Measurements from ENCODE around the gene CIAO2B.
"Not testable (repeated sequence)": the region's sequence is repeated elsewhere in the genome, so short reads cannot be mapped to it uniquely, and the experiment has no call there.

Gene CIAO2B

GRCh38 chr16:66903544-66904427 is 30.4 kb downstream of the CIAO2B start:
- DNase-seq (ENCODE audit: low read depth) = no peak

- no peak for DNase-seq (ENCODE audit: low read depth)
These were observed 31.3 kb downstream of the CIAO2B start for GRCh38 chr16:66902648-66903543.

- DNase-seq (ENCODE audit: low read depth) = no peak
These were observed 32.6 kb downstream of the CIAO2B start for GRCh38 chr16:66901626-66902025.

- no peak for DNase-seq (ENCODE audit: low read depth)
These were observed 33.3 kb downstream of the CIAO2B start for GRCh38 chr16:66900721-66901441.

- DNase-seq (ENCODE audit: low read depth) = no peak
These were observed 34.1 kb downstream of the CIAO2B start for GRCh38 chr16:66899945-66900710.

- no peak for DNase-seq (ENCODE audit: low read depth)
These were observed 34.8 kb downstream of the CIAO2B start for GRCh38 chr16:66899310-66899944.

GRCh38 chr16:66898933-66899309 is 35.3 kb downstream of the CIAO2B start:
- DNase-seq (ENCODE audit: low read depth) = no peak

GRCh38 chr16:66898207-66898606 is 36.0 kb downstream of the CIAO2B start:
- no peak for DNase-seq (ENCODE audit: low read depth)

GRCh38 chr16:66896682-66897081 is 37.5 kb downstream of the CIAO2B start:
- not testable (repeated sequence) for DNase-seq (ENCODE audit: low read depth)

- DNase-seq (ENCODE audit: low read depth) = no peak
These were observed 38.2 kb downstream of the CIAO2B start for GRCh38 chr16:66895999-66896398.

GRCh38 chr16:66895689-66895979 is 38.6 kb downstream of the CIAO2B start:
- DNase-seq (ENCODE audit: low read depth) = no peak

- DNase-seq (ENCODE audit: low read depth) = peak; percentile 35
These were observed 39.1 kb downstream of the CIAO2B start for GRCh38 chr16:66894948-66895688.

- no peak for DNase-seq (ENCODE audit: low read depth)
These were observed 40.1 kb downstream of the CIAO2B start for GRCh38 chr16:66894055-66894454.

GRCh38 chr16:66891797-66892196 is 42.4 kb downstream of the CIAO2B start:
- no peak for DNase-seq (ENCODE audit: low read depth)

- no peak for DNase-seq (ENCODE audit: low read depth)
These were observed 42.8 kb downstream of the CIAO2B start for GRCh38 chr16:66891360-66891759.

- DNase-seq (ENCODE audit: low read depth) = no peak
These were observed 43.4 kb downstream of the CIAO2B start for GRCh38 chr16:66890799-66891198.

- no peak for DNase-seq (ENCODE audit: low read depth)
These were observed 44.6 kb downstream of the CIAO2B start for GRCh38 chr16:66889622-66890021.

GRCh38 chr16:66888647-66889615 is 45.3 kb downstream of the CIAO2B start:
- DNase-seq (ENCODE audit: low read depth) = no peak

- DNase-seq (ENCODE audit: low read depth) = no peak
These were observed 47.3 kb downstream of the CIAO2B start for GRCh38 chr16:66886914-66887313.

All from activated T-cell treated with anti-CD3 and anti-CD28 coated beads for 48 hours (primary cell).